DND-41 (cell line): Measurements from ENCODE around the gene CYB561.

Experiments used
- ATAC-seq: fragments of 200-7000 bp; cut with Tn5 transposase; 3 replicates; pipeline ENCODE4 v1.9.1; 2021; ENCODE audit warnings: low read depth; ENCODE audit not compliant: insufficient read depth
- DNase-seq: peaks from one replicate; pipeline ENCODE4 v3.0.0-alpha.2; 2020
- H2AFZ ChIP-seq: 2 replicates; pipeline ENCODE4 v1.6.0; 2012; ENCODE audit warnings: low read depth, low read length
- H3K27ac ChIP-seq: 2 replicates; pipeline ENCODE4 v1.5.1; 2012; ENCODE audit warnings: low read length, inconsistent platforms
- H3K27me3 ChIP-seq: fragments of 200-600 bp; sonication (generic); 2 replicates; pipeline ENCODE4 v1.6.0; 2012; ENCODE audit warnings: low read length, mild to moderate bottlenecking, inconsistent platforms; ENCODE audit not compliant: insufficient read depth, poor library complexity
- H3K36me3 ChIP-seq: 2 replicates; pipeline ENCODE4 v1.5.1; 2012; ENCODE audit warnings: low read length, inconsistent platforms; ENCODE audit not compliant: insufficient read depth
- H3K4me1 ChIP-seq: 2 replicates; pipeline ENCODE4 v1.5.1; 2012; ENCODE audit warnings: mild to moderate bottlenecking, low read length; ENCODE audit not compliant: insufficient read depth
- H3K4me2 ChIP-seq: 2 replicates; pipeline ENCODE4 v1.6.0; 2012; ENCODE audit warnings: mild to moderate bottlenecking, moderate library complexity, low read length, inconsistent platforms; ENCODE audit not compliant: insufficient read depth
- H3K4me3 ChIP-seq, 2 experiments: fragments of 200-600 bp in 1 of 2; shearing (Covaris generic) in 1 of 2; 2 replicates each; pipeline ENCODE4 v1.5.1; 2012 to 2016; ENCODE audit warnings: inconsistent platforms in 2 of 2, low read length in 2 of 2, mild to moderate bottlenecking in 2 of 2, low read depth in 1 of 2, moderate library complexity in 1 of 2
- H3K79me2 ChIP-seq: 2 replicates; pipeline ENCODE4 v1.6.0; 2012; ENCODE audit warnings: low read length, inconsistent platforms; ENCODE audit not compliant: insufficient read depth
- H3K9ac ChIP-seq: 2 replicates; pipeline ENCODE4 v1.6.0; 2012; ENCODE audit warnings: low read depth, mild to moderate bottlenecking, inconsistent platforms, low read length, moderate library complexity
- H3K9me3 ChIP-seq: 2 replicates; pipeline ENCODE4 v1.5.1; 2012; ENCODE audit warnings: low read length, moderate library complexity, mild to moderate bottlenecking, inconsistent platforms; ENCODE audit not compliant: insufficient read depth, severe bottlenecking
- H4K20me1 ChIP-seq: 2 replicates; pipeline ENCODE4 v1.6.0; 2012; ENCODE audit warnings: low read length; ENCODE audit not compliant: insufficient read depth
- EZH2 ChIP-seq: IDR thresholded peaks from 3 replicates; pipeline ENCODE4 v1.6.1; 2012; ENCODE audit warnings: borderline replicate concordance, low read depth, mild to moderate bottlenecking, moderate library complexity, low read length, inconsistent platforms; ENCODE audit not compliant: severe bottlenecking
- TF ChIP-seq, protein P1 (sequence below): IDR thresholded peaks from 2 replicates; pipeline ENCODE4 v1.5.1; 2012; ENCODE audit warnings: borderline replicate concordance, low read length, moderate library complexity, mild to moderate bottlenecking; ENCODE audit not compliant: poor library complexity, severe bottlenecking; ENCODE audit errors: extremely low read depth

CYB561 gene

DNA sequence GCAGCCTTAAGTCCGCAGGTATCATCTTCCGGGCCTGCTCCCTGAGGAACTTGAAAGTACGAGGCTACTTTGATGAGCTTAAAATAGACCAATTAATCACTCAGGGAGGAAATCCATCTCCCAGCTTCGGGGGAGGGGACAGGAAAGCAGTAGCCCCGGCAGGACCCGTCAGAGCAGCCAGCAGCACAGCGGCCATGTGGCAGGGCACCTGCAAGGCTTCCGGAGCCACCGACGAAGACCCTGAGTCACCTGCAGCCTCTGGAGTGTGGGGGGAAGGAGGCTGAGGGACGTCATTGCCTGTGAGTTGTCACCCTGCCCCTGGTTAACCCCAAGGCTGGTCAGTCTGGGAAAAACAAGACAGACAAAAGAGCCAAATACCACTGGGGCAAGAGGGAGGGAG is 4.4 kb upstream of the CYB561 start:
- no peaks in the 10 kb centered on the region for H3K4me1 ChIP-seq
- no peak overlapping the region for H3K4me2 ChIP-seq
- no peaks in the 10 kb centered on the region for H3K79me2 ChIP-seq
- DNase-seq, result no peak
- no peaks in the 10 kb centered on the region for H3K36me3 ChIP-seq
- H3K4me3 ChIP-seq, result no peak overlapping the region
- TF ChIP-seq, protein P1, sequence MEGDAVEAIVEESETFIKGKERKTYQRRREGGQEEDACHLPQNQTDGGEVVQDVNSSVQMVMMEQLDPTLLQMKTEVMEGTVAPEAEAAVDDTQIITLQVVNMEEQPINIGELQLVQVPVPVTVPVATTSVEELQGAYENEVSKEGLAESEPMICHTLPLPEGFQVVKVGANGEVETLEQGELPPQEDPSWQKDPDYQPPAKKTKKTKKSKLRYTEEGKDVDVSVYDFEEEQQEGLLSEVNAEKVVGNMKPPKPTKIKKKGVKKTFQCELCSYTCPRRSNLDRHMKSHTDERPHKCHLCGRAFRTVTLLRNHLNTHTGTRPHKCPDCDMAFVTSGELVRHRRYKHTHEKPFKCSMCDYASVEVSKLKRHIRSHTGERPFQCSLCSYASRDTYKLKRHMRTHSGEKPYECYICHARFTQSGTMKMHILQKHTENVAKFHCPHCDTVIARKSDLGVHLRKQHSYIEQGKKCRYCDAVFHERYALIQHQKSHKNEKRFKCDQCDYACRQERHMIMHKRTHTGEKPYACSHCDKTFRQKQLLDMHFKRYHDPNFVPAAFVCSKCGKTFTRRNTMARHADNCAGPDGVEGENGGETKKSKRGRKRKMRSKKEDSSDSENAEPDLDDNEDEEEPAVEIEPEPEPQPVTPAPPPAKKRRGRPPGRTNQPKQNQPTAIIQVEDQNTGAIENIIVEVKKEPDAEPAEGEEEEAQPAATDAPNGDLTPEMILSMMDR, result no peak
- TF ChIP-seq EZH2, result no peak
- no peak overlapping the region for H2AFZ ChIP-seq
- no peak overlapping the region for H3K27ac ChIP-seq
- no peaks in the 10 kb centered on the region for H4K20me1 ChIP-seq
- peaks cover 4% of the 10 kb centered on the region for H3K27me3 ChIP-seq
- no peak overlapping the region for H3K9ac ChIP-seq
- ATAC-seq, result no peak
- H3K9me3 ChIP-seq, result no peaks in the 10 kb centered on the region

DNA sequence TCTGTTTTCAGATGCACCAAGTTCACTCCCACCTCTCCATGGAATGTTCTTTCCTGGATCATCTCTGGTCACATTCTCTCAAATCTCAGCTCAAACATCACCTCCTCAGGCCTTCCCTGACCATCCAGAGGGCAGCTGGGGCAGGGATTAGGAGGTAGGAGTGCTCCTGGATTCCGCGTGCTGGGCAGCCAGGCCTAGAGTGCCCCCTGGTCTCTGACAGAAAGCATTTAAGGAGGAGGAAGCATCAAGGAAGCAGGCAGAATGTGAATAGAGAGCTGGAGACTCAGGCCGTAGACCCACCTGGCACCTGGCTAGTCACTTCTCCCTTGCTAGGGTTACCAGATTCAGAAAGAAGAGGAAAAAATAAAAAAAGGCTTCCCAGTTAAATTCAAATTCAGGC is 2.5 kb upstream of the CYB561 start:
- Histone ChIP-seq H3K9ac (no peak overlapping the region), H3K9me3 (no peaks in the 10 kb centered on the region), H3K4me1 (no peaks in the 10 kb centered on the region), H3K27me3 (peaks cover 4% of the 10 kb centered on the region), H2AFZ (no peak overlapping the region), H3K4me2 (no peak overlapping the region), H4K20me1 (no peaks in the 10 kb centered on the region), H3K79me2 (no peaks in the 10 kb centered on the region), H3K4me3 (no peak overlapping the region), H3K27ac (no peak overlapping the region), H3K36me3 (no peaks in the 10 kb centered on the region)
- TF ChIP-seq, protein P1, result no peak
- TF ChIP-seq EZH2, result no peak
- no peak for DNase-seq
- no peak for ATAC-seq

DNA sequence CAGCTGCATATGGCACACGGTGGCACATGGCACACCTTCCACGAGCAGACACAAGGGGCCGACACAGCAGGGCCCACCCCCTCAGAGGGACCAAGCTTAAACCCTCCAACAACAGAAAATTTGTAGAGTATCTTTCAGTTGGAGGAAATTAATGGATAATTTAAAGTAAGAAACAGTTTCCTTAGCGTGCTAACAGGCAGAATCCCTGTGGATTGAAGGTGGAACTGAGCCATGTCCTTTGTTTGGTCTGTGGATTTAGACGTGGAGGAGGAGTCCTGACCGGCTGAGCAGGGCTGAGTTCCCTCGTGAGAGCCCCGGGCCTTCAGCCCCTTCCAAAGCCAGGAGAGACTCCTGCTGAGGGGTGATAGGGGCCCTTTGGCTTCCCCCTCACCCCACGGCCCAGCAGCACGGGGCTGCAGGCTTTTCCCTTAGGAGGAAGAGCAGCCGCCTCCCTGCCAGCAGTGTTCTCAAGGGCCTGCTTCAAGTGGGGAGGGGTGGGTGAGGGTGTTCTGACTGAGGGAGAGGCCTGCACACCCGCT is 1.4 kb upstream of the CYB561 start:
- ATAC-seq (no peak), DNase-seq (no peak)
- peaks cover 4% of the 10 kb centered on the region for H3K27me3 ChIP-seq
- TF ChIP-seq EZH2, result no peak
- TF ChIP-seq, protein P1, result no peak
- H3K79me2 ChIP-seq, result no peaks in the 10 kb centered on the region
- no peak overlapping the region for H3K4me2 ChIP-seq
- H2AFZ ChIP-seq, result no peak overlapping the region
- H3K27ac ChIP-seq, result no peak overlapping the region
- no peak overlapping the region for H3K9ac ChIP-seq
- H4K20me1 ChIP-seq, result no peaks in the 10 kb centered on the region
- no peaks in the 10 kb centered on the region for H3K4me1 ChIP-seq
- no peaks in the 10 kb centered on the region for H3K36me3 ChIP-seq
- no peak overlapping the region for H3K4me3 ChIP-seq
- H3K9me3 ChIP-seq, result no peaks in the 10 kb centered on the region
